Cerebellar nuclear complex (tissue), 1 donor: ENCODE measurements around the gene TMEM69.
"Not testable (repeated sequence)": the region's sequence is repeated elsewhere in the genome, so short reads cannot be mapped to it uniquely, and the experiment has no call there.

Experiments
- DNase-seq, 2 experiments: peaks; one replicate each; lab custom pipeline; 2025; lab: John Stamatoyannopoulos, UW

TMEM69 gene, protein sequence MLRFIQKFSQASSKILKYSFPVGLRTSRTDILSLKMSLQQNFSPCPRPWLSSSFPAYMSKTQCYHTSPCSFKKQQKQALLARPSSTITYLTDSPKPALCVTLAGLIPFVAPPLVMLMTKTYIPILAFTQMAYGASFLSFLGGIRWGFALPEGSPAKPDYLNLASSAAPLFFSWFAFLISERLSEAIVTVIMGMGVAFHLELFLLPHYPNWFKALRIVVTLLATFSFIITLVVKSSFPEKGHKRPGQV

DNA sequence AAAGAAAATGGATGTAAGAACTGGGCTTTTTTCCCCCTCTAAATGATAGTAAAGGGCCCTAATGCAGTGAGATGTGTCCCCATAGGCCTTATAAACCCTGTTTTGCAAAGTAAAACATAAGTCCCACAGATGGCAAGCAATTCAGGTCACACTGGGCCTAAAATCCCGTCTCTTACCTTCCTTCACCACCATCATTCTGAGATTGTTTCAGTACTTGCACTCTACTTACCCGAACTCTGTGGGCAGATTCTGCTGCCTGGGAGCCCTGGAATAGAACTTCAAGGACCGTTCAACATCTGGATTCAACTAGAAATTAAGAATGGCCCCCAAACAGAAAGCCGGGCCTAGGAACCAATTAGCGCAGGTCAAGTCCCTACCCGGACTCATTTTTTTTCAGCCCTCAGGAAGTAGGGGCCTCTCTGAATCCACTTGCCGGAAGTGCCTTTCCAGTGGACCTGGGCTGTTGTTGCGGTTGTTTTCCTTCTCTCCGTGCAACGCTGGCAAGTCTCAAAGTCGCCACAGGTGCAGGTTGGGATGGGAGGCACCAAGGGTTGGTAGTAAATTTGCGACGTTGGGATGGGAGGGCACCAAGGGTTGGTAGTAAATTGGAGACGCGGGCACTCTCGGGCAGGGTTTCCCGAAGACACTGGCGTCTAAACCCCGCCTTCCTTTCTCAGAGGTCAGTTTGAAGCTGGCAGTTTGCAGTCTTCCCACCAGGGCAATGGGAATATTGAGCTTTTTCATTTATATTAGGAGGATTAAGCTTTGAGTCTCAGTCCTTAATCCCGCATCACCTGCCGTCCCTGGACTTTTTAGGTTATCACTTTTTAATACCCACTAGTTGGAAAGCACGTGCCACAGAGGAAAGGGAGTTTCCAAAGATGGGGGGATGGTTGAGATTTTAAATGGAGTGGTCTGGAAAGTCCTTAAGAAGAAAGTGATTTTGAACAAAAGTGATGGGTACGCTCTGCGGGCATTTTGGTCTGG is at the start of gene TMEM69:
TSS of gene TMEM69 (plus strand) at position 428 of the 987 bp plus-strand sequence. CDS start 2,888 bp downstream, outside the sequence.
- DNase-seq, result peak in 1 of 2 experiments; percentile 62

DNA sequence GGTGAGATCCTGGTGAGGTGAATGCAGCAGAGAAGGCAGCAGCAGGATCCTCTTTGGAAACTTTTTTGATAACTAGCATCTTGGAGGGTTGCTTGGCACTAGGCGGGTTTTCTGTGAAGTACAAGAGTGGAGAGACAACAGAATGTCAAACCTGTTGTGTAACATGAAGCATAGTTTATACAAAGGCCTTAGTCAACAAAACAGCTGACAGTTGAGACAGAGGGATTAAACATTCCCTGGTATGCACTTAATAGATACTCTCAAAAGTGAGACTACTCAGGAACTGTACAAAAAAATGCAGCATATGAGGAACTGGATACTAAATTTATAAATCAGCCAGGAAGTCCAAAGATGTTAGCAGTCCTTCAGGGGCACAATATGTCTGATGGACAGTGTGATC is 47.7 kb upstream of the TMEM69 start:
- no peak for DNase-seq

DNA sequence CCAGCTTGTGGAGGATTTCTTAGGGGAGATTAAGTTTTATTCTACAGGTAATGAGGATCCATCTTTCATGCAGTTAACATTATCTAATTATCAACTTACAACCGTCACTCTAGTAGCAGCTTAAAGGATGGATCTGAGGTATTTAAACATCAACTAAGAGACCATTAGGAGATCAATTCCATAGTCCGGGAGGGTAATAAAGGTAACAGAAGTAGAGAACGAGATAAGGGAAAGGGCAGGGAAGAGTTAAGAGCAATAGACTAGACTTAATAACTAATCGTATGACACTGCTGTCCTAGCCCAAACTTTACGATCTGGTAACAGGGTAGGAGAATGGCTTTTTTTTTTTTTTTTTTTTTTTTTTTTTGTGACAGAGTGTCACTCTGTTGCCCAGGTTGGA is 44.7 kb upstream of the TMEM69 start:
- DNase-seq, result no peak

DNA sequence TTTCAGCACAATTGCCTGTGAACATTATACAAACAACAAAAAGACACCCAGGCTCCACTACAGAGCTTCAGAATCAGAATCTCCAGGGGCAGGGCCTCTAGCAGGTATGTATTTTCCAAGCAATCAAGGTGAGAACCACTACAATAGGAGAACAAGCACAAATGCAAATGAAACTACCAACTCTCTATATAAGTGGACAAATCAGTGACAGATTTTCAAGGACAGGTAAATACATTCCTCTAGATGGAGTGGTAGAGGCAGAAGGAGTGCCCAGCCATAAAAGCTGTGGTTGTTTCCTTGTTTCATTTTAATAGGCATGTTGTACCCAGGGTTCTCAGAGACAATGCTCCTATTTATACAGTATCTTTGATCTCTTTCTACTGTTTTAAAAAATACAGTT is 44.0 kb upstream of the TMEM69 start:
- no peak for DNase-seq

DNA sequence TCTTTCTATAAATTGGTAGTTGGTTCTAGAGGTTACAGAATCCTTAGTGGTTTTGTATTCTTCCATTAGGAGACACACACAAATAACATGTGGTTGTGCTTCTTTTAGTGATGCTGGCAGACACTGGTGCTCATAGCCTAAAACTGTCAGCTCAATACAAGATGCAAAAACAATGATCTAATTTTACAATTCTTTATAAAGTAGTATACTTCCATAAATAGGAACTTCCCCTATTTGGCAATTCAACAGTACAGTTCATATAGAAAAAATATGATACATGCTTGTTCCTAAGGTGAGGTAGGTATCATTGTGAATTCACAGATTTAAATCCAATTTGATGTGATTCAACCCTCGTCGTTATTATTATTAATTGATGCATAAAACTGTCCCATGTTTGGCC is 43.3 kb upstream of the TMEM69 start:
- no peak for DNase-seq

DNA sequence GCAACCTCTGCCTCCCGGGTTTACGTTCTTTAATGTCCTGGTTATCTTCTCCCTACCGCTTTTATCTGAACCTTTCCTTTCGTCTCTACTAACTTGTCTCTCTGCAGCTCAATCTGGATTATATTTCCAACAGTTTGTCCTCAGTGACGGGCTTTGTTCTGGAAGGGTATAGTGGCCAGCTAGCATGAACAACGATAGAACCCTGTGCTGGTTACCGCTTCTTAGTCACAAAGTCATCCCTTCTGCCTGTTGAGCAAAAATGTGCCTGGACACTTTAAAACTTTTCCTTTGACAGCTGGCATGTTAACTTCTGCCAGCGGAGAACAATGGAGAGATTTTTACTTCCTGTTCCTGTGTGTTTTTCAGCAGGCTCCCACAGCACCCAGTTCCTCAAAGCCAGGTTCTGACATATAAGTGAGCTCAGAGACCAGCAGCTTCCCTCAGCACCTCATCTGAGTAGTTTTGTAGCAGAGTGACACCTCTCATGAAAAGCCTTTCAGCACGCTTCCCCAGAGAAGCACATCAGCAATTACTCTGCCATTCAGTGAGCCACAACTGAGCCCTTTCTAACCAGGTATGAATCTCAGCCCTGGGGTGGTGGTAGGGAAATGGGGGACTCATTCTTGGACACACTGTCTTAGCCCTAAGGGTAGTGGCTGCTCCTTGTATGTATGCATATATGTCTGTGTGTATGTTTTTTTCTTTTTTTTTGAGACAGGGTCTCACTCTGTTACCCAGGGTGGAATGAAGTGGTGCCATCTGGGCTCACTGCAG is 40.5 kb upstream of the TMEM69 start:
- no peak for DNase-seq

DNA sequence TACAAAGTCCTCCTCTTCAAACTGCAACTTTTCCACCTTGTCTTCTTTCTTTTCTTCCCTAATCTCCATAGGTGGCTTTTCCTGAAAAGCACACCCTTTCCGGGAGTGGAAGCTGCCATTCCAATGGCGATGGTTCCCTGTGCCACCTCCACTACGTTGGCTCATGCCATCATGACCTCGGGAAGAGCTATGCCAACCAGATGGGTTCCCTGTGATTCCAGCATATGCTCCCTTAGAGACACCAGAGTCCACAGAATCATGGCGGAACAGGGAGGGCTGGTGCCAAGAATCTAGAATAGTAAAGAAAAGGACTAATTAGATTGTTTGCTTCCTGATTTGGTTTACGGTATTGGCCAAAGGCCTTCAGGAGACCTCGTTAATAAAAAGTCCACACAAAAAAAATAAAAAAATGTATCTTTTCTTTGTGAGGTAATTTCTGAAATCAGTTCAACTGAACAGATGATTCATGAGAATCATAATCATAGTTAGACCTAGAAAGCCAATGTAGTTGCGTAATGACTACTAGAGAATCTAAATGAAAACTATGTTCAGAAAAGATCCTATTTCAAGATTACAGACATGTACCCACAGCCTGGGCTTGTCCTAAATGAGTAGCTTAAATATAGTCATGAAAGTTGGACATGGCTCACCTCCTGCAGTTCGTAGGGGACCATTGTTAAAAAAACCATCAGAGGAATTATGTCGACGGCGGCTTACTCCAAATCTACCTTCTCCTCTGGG is 33.3 kb upstream of the TMEM69 start:
- DNase-seq, result no peak

DNA sequence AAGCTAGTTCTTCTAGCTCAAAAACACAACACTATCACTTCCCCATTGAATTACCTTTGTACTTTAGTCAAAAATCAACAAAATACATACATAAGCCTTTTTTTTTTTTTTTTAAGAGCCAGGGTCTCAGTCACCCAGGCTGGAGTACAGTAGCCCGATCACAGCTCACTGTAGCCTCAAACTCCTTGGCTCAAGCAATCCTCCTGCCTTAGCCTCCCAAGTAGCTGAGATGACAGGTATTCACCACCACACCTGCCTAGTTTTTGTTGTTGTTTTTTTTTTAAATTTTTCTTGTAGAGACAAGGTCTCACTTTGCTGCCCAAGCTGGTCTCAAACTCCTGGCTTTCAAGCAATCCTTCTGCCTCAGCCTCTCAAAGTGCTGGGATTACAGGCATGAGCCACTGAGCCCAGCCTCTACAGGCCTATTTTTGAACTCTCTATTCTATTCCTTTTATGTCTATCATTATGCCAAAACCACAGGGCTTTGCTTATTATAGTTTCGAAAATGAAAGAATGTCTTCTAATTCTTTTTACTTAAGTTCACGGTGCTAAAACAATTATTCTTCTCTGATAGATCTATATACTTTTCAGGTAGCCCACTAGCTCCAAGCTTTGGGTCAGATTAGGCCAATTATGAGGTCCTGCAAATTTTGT is 31.3 kb upstream of the TMEM69 start:
- DNase-seq, result no peak

DNA sequence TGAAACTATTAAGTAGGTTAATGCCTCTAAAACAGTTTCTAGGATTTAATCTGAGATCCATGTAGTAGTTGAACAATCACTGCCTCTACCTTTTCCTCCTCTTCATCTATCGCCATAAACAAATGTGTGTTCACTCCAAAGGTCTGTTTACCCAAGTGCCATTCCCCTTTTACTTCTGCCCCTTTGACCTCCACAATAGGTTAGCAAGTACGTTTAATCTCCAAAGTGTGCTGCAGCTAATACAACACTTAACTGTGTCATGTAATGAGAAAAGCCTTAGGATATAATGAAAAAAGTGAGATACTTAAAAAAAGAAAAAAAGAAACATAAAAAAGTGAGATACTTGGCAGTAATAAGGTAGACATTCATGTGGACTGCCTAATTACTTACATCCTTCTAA is 29.8 kb upstream of the TMEM69 start:
- no peak for DNase-seq

DNA sequence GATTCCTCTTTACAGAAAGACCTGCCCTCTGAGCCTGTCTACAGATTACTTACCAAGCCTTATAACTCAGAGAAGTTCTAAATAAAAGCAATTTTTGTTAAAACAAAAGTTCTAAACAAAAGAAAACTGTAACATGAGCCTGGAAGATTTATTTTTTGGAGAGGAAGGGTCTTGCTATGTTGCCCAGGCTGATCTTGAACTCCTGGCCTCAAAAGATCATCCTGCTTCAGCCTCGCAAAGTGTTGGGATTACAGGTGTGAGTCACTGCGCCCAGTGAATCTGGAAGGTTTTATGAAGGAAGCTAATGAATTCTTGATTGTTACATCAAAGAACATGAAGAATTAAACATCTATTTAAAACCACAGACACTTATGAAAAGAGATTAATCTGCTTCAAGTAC is 28.8 kb upstream of the TMEM69 start:
- no peak for DNase-seq

DNA sequence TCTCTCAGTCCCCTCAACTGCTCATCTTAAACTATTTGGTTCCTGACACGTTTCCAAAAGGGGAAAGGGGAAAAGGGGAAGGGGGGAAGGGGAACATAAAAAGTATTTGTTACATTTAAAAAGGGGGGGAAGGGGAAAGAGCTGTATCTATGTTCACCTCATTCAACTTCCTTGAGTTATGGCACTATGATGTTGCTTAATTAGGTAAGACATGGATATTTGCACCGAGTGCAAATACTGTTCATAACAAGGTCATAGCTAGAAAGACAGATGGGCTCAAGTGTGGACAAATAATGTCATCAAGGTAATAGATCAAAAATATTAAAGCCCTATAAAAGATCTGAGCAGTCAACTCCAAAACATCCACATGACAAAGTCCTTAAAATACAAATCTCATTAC is 27.6 kb upstream of the TMEM69 start:
- DNase-seq, result no peak

DNA sequence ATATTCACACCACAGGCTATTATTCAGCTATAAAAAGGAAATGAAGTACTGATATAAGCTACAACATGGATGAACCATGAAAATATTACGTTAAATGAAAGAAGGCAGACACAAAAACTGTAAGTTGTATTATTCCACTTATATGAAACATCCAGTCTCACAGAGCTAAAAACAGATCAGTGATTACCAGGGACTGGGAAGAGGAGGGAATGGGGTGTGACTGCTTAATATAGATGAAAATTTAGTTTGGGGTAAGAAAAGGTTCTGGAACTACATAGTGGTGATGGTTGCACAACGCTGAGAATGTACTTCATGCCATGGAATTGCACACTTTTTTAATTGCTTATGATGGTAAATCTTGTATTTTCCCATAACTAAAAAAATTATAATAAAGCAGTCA is 21.1 kb upstream of the TMEM69 start:
- DNase-seq, result no peak

DNA sequence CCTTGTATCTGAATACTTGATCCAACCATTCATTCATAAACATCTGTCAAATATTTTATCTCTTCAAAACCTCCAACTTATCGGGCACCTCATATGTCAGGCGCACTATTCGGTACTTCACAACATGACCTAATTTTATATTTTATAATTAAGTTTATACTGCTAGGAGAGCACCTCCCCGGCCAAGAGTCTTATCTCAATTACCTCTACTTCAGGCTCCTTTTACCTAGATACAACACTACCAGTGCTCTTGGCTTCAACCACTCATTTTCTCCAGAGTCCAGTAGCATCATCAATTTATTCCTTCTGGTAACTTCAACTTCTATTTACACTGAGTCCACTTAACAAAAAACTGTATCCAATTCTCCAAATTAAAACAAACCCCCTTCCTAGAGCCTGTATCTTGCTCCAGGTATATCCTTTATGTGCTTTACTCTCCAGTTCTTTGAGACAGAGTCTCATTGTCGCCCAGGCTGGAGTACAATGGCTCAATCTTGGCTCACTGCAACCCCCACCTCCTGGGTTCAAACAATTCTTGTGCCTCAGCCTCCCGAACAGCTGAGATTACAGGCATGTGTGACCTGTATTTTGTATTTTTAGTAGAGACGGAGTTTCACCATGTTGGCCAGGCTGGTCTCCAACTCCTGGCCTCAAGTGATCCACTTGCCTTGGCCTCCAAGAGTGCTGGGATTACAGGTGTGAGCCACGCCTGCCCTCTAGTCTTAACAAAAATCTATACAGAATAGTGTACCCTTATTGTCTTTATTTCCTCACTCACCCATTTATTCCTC is 20.5 kb upstream of the TMEM69 start:
- no peak for DNase-seq

DNA sequence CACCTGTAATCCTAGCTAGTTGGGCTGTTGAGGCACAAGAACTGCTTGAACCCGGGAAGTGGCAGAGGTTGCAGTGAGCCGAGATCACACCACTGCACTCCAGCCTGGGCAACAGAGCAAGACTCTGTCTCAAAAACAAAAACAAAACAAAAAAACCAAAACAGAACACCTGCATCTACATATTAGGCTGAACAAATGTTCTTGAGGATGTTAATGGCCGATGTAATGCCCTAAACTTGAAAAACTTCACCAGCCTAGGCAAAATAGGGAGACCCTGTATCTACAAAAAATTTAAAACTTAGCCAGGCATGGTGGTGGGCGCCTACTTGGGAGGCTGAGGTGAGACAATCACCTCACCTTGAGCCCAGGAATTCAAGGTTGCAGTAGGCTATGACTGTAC is 19.5 kb upstream of the TMEM69 start:
- DNase-seq, result no peak

DNA sequence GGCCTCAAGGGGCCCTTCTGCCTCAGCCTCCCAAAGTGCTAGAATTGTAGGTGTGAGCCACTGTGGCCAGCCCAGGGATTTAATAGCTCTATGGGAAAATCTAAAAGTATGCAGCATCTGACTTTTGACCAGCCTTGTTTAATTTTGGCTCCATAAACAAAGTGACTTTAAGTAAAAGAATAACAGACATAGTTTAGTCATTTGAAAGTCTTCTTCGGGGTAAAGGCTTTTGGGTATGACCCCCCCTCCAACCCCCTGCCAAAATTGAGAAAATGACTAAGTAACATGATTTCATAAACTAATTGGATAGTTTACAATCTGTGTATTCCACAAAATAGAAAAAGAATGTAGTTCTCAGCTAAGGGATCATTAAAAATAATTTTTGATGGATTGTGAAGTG is 18.6 kb upstream of the TMEM69 start:
- DNase-seq, result no peak

DNA sequence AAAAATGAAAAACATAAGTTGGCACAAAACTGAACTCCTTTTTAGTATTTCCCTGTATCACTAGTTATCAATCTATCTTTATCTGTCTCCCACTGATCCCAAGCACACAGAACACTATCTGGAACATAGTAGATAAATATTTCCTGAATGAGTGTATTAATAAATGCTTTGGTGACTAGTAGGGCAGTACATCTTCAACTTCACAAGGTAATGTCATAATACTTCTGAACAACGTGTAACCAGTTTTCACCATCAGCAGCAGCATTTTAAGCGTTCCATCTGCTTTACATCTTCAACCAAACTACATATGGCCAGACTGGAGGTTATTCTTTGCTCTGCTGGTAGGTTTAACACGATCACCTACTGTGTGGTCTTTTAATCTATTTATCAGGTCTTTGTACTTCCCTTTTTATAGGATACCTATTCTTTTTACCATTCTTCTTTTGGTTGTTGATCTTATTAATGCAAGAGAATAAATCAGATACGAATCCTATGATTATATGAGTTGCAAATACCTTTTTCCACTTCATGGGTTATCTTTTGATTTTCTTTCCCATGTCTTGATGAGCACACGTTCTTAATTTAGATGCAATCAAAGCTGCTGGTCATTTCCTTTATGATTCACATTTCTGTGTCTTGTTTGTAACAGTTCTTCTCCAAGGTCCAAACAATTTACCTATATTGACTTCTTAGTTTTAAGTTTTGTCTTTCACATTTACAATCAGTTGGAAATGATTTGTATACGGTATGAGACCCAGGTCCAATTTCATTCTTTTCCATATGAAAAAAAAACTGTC is 17.9 kb upstream of the TMEM69 start:
- DNase-seq, result no peak

DNA sequence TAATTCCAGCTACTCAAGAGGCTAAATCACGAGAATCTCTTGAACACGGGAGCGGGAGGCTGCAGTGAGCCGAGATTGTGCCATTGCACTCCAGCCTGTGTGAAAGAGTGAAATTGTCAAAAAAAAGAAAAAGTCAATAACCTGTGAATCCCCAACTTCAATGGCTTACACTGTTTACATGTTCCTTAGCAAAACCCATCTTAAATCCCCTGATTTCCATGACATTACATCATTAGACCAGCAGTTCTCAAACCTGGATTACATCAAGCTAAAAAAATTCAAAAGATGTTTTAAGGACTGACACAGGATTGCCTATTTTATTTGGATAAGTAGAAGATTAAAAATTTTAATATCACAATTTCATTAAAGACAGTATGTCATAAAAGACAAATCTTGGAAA is 14.0 kb upstream of the TMEM69 start:
- DNase-seq, result no peak

DNA sequence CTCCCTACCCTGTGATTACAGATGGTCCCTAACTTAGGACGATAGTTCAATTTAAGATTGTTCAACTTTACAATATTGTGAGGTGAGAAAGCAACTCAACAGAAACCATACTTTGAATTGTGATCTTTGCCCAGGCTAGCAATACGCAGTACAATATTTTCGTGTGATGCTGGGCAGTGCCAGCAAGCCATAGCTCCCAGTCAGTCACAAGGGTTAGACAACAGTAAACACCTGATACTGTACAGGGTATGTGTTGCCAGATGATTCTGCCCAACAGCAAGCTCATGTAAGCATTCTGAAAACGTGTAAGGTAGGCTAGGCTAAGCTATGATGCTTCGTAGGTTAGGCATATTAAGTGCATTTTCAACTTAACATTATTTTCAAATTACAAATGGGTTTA is 13.5 kb upstream of the TMEM69 start:
- DNase-seq, result no peak

DNA sequence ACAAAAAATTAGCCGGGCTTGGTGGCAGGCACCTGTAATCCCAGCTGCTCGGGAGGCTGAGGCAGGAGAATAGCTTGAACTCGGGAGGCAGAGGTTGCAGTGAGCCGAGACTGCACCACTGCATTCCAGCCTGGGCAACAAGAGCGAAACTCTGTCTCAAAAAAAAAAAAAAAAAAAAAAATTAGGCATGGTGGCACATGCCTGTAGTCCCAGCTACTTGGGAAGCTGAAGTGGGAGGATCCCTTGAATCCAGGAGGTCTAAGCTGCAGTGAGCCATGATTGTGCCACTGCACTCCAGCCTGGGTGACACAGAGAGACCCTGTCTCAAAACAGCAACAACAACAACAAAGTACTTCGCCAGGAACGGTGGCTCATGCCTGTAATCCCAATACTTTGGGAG is 11.4 kb upstream of the TMEM69 start:
- not testable (repeated sequence) for DNase-seq
